HG02938 (cell line): ENCODE data around the gene KCNA5.

Experiments
- ATAC-seq: cut with Tn5 transposase; IDR thresholded peaks from one replicate; pipeline ENCODE4 v1.9.1; 2021; ENCODE audit warnings: mild to moderate bottlenecking, moderate library complexity; ENCODE audit not compliant: unreplicated experiment

KCNA5 gene

DNA sequence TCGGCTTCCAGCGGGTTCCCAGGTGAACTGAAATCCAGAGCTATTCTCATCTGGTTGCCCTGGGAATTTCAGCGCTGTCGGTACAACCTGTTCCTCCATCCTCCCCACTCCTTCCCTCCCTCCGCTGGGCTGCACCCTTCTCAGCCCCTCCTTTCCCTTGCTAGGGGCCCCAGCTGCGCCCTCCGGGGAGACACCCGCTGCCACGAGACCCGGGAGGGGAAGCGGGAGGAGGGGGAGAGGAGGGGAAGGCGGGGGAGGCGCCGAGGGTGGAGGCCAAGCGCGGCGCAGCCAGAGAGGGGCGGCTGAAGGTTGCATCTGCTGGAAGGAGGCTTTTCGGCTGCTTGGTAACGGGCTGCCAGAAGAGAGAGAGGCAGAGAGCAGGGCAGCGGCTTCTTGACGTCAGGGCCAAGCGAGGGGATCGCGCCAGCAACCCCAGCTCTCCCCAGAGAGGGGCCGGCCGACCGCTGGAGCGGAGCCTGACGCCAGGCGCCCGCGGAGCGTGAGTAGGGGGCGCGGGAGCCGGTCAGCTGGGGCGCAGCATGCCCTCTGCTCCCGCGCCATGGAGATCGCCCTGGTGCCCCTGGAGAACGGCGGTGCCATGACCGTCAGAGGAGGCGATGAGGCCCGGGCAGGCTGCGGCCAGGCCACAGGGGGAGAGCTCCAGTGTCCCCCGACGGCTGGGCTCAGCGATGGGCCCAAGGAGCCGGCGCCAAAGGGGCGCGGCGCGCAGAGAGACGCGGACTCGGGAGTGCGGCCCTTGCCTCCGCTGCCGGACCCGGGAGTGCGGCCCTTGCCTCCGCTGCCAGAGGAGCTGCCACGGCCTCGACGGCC is at the start of gene KCNA5:
KCNA5 (plus strand) TSS at position 291 of the 831 bp plus-strand sequence; CDS start at position 560, 269 bp downstream.
- no peak for ATAC-seq

DNA sequence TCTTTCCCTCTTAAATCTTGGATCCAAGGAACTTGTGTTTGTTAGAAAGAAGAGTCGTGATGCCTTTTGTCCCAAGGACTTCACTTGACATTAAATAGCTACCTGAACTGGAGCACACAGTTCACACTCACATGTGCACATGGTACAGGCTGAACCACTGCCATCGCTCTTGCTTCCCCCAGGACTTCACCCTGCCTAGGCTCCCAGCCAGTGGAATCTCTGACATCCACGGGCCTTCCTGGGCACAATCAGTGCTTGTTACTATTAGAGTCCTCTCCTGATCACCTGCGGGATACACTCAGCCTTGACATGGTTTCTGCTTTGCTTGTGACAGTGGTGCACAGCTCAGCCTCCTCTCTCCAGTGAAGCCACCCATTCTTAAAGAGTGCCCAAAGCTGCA is 49.1 kb upstream of the KCNA5 start:
- no peak for ATAC-seq

DNA sequence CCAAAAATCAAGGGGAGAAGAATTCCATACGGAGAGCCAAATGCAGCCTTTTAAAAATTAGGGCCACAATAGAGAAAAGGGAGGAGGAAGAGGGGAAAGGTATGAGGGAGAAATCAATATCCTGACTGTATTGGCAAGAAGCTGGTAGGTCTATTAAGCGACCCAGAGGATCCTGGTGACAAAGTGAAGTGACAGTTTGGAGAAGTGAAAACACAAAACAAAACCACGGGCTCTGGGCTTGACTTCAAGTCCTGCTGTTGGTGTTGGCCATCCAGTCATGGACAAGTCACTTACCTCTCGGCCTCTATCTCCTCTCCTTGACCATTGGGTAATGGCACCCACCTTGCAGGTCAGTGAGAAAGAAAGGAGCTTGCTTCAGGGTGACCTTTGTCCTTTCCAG is 47.0 kb upstream of the KCNA5 start:
- no peak for ATAC-seq

- no peak for ATAC-seq
Measured at GRCh38 chr12:4997939-4998338, 45.7 kb upstream of the KCNA5 start.

DNA sequence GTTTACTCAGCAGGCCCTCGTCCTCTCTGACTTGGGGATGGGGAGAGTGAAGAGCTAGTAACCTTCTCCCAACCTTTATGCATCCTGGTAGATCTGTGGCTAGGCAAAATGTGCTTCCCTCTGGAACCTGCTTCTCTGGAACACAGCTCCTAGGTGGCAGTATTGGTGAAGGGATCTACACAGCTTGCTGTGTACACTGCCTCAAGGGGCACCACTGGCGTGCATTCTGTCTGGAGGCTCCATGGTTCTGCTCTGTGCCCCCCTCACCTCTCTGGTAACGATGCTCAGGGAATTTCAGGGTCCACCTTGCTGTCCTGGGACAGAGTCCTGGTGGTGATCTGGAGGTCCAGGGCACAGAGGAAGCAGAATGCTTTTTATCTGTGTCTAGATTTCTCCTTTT is 43.5 kb upstream of the KCNA5 start:
- ATAC-seq = no peak

DNA sequence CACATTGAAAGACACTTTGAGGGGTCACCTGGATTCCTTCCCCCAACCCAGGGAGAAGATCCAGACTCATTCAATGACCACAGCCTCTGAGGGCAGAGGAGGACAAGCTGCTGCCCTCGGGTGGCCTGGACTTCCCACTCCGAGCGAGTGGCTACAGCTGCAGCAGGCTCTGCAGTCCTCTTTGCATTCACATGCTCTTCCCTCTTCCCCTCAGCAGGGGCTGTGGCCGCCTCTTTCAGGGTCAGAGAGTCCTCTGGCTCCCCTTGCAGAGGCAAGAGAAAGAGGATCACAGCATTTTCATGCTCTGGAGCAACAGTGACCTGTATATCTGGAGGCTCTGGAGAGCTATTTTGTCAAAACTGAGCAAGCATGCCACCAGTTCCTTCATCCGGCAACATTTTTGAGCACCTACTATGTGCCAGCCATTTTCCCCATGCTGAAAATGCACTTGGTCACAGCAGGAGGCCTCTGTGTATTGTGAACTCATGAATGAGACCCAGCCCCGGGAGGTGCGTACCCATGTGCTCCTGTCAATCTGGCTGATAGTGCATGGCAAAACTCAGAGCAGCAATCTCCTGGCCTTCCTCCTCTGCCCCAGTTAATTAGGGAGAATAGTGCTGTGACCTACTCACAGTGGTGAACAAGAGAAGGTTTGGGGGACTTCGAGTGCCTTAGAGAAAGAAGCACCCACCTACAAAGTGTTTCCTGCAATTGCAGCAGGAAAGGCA is 42.9 kb upstream of the KCNA5 start:
- no peak for ATAC-seq

GRCh38 chr12:5003025-5003666 is 40.5 kb upstream of the KCNA5 start:
- ATAC-seq = peak; percentile 73

DNA sequence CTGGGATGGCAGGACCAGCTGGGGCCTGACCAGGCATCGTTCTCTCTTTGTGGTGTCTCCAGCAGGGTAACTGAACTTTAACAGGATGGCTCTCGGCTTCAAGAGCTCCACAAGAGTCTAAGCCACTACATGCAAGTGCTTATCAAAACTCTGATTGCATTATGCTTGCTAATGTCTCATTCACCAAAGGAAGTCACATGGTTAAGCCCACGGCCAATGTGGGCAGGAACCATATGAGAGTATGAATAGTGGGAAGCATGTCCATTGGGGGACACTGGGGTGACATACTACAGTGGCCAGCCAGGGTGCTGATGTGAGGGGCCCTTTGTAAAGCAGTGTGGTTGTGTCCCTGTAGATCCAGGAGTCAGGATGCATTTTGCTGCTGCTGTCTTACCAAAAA is 35.0 kb upstream of the KCNA5 start:
- ATAC-seq = no peak

- no peak for ATAC-seq
Measured at GRCh38 chr12:5010151-5010550, 33.5 kb upstream of the KCNA5 start.

DNA sequence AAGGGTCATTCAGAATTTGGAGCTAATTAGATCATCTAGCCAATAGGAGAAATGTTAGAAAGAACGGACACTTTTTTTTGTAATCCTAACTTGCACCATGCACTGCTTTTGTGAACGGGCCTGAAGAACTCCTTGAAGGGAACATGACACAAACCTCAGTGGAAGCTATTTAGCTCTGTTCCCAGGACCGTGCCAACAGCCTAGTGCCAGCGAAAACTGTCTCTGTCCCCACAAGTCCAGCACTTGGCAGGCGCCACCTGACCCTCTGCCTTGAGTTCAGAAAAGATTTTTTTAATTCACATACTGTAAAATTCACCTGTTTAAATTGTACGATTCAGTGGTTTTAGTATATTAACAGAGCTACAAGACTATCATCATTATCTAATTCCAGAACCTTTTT is 31.3 kb upstream of the KCNA5 start:
- no peak for ATAC-seq

GRCh38 chr12:5013266-5013730 is 30.4 kb upstream of the KCNA5 start:
- ATAC-seq = no peak

DNA sequence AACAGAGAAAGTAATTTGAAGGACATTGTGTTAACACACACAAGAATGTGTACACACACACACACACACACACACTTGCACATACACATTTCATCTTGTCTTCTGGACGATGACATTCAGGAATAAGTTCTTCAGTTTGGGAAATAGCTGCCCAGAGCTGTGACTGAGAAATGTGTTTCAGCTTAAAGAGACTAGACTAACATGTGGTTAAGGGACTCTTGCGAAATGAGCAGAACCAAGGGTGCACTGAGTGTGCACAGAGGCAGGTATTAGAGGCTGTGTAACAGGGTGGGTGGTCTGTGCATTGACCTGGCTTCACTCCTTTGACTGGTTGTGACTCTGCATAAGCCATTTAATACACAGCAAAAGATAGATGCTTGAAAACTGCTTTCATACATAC is 29.4 kb upstream of the KCNA5 start:
- ATAC-seq = no peak

GRCh38 chr12:5015711-5016492 is 27.8 kb upstream of the KCNA5 start:
- ATAC-seq = no peak

DNA sequence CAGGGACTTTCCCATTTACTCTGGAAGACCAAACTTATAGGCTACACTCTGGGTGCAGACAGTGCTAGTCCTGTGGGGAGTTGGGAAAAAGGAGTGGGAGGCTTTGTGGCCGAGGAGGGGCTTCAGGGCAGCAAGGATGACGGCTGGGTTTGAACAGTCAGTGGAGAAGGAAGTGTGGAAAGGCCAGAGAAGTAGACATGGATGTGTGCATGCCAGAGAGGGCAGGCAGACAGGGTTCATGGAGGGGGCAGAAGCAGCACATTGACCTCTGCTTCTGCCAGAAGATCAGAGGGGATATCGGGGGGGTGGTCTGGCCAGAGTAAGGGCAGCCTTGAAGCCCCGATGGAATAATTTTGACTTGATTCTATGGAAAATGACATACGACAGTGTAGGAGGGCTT is 27.2 kb upstream of the KCNA5 start:
- ATAC-seq = no peak

- ATAC-seq = no peak
Measured at GRCh38 chr12:5017638-5018348, 25.9 kb upstream of the KCNA5 start.

- ATAC-seq = no peak
Measured at GRCh38 chr12:5018677-5019076, 25.0 kb upstream of the KCNA5 start.

- ATAC-seq = no peak
Measured at GRCh38 chr12:5022025-5022424, 21.7 kb upstream of the KCNA5 start.

DNA sequence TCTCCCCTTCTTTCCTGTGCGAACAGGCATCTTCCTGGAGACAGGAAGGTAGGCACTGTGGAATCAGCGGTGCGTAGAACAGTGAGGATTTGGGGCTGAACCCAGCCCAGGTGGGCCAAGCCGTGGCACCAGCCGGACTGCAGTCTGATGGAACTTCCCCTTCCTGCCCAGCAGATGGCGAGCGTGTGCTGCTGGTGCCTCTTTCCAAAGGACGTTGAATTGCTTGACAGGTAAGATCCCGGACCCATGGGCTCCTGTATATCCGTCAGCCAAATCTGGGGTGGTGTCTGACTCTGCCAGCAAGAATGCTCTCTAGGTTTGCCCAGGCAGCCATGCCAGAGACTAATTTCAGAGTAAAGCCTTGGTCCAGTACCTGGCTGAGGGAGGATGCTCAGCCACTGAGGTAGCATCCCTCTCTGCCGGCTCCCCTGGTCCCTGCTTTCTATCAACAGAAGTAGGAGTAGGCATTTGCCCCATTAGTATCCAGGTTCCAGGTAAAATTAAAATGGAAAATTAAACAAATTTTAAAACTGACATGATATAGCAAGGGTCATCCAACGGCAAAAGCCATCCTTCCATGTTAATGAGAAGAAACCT is 21.1 kb upstream of the KCNA5 start:
- ATAC-seq = peak; percentile 59

DNA sequence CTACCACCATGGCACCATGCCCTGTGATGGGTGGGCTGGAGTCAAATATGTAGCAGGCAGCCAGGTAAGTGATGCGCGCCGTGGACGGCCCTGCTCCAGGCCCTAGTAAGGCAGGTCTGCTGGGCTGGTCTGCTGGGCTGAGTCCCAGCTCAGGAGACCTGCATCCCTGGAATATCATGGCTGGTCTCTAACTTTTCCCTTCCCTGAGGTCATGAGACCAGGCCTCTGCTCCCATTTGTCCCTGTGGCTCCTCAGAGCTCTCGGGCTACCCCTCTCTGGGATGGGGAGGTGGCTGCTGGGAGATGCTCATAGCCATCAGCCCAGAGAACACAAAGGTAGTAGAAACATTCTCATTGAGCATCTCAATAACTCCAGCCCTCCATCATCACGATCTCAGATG is 19.8 kb upstream of the KCNA5 start:
- no peak for ATAC-seq
